ENCODE data around the gene ANO3. TPM values are rescaled to one million over a fixed set of nuclear protein-coding genes. Genes with fewer than 3 reads are reported as not detected.

The ANO3 gene
- total and polyA plus RNA-seq, 2 of the 4 experiments (the other 2 are of a cell fraction): 0.02 to 0.18 TPM

DNA sequence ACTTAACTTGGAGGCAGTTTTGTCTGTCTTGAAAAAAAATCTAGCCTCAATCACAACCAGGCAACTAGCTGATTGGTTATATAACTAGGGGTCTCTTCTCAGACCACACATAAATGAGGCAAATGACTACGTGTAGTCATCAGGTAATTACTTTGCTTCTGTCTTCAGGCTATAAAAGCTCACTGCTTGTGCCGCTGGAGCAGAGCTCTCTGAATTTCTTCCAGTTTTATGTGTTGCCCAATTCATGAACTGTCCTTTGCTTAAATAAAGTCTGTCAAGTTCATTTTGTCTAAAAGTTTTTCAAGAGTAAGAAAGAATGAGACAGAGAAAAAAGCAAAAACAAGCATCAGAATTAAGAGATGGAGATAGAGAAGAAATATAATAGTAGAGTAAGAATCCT is 146.8 kb downstream of the ANO3 start:
- ChIA-PET POLR2A (ENCODE audit: unreplicated experiment) (no interaction called here), CTCF (no interaction called here)
- Histone ChIP-seq H3K9me3 (ENCODE audit: control insufficient read depth, insufficient read depth, low read length) (no peaks in the 10 kb centered on the region), H3K14ac (replicated peaks; ENCODE audit: low read depth, low read length) (no peak overlapping the region), H3K18ac (ENCODE audit: low read depth, low read length) (no peak overlapping the region), H2BK5ac (ENCODE audit: low read depth, low read length, poor library complexity, severe bottlenecking) (no peak overlapping the region), H3K4me1 (ENCODE audit: control insufficient read depth, insufficient read depth, low read length) (no peaks in the 10 kb centered on the region), H4K5ac (ENCODE audit: low read depth, low read length) (no peak overlapping the region), H2BK20ac (ENCODE audit: low read depth, low read length) (no peak overlapping the region), H4K20me1 (ENCODE audit: insufficient read depth, low read length) (no peaks in the 10 kb centered on the region), H3K4me3 (ENCODE audit: insufficient read depth, low read depth, low read length) (no peak overlapping the region), H2BK120ac (ENCODE audit: low read depth, low read length) (no peak overlapping the region), H3K56ac (ENCODE audit: extremely low read depth, insufficient read depth, low read length) (no peak overlapping the region), H3K79me1 (ENCODE audit: low read depth in 1 of 2, low read length in 2 of 2) (no peaks in the 10 kb centered on the region), H2AFZ (replicated peaks; ENCODE audit: low read length, poor library complexity) (no peak overlapping the region), H4K8ac (ENCODE audit: low read depth in 2 of 2, low read length in 2 of 2) (no peak overlapping the region), H3K27ac (ENCODE audit: insufficient read depth, low read length) (no peak overlapping the region), H2BK15ac (ENCODE audit: low read depth, low read length) (no peak overlapping the region), H3K27me3 (ENCODE audit: control insufficient read depth, insufficient read depth, low read length) (no peaks in the 10 kb centered on the region), H4K91ac (ENCODE audit: insufficient read depth, low read depth, low read length) (no peak overlapping the region), H3K23ac (ENCODE audit: low read depth, low read length) (no peak overlapping the region), H2AK9ac (replicated peaks; ENCODE audit: low read depth, low read length, poor library complexity) (no peak overlapping the region), H3K4ac (ENCODE audit: low read depth, low read length) (no peak overlapping the region), H3K9me1 (ENCODE audit: insufficient read depth, low read length) (no peaks in the 10 kb centered on the region), H3K9ac (ENCODE audit: low read depth, low read length) (no peak overlapping the region), H2AK5ac (ENCODE audit: low read depth, low read length) (no peak overlapping the region), H3K4me2 (ENCODE audit: low read depth, low read length) (no peak overlapping the region), H3K36me3 (ENCODE audit: control insufficient read depth, insufficient read depth, low read length) (no peaks in the 10 kb centered on the region)
- ATAC-seq (ENCODE audit: low read depth) (no peak), DNase-seq (no peak)
- no CpG with 5 or more reads among the region's 2 CpGs for WGBS, 2 experiments (ENCODE audit: extremely low coverage in 2 of 2, insufficient read length in 1 of 2)
- TF ChIP-seq BHLHE40 (IDR thresholded peaks at IDR 0.05; ENCODE audit: low read depth, low read length) (no peak), SMC3 (IDR thresholded peaks at IDR 0.05; ENCODE audit: low read depth, low read length) (no peak), CEBPB (IDR thresholded peaks at IDR 0.05; ENCODE audit: low read depth, low read length) (no peak), MAZ (IDR thresholded peaks at IDR 0.05; ENCODE audit: borderline replicate concordance, low read depth, low read length) (no peak), MXI1 (IDR thresholded peaks at IDR 0.05; ENCODE audit: borderline replicate concordance, low read depth, low read length) (no peak), POLR2A (IDR thresholded peaks at IDR 0.05; ENCODE audit: low read depth, low read length) (no peak), RCOR1 (IDR thresholded peaks at IDR 0.05; ENCODE audit: insufficient replicate concordance, low read length) (no peak), ELK1 (IDR thresholded peaks at IDR 0.05; ENCODE audit: borderline replicate concordance, low read depth, low read length) (no peak), NFE2L2 (IDR thresholded peaks at IDR 0.05; ENCODE audit: low read depth, low read length) (no peak), CTCF (conservative IDR thresholded peaks at IDR 0.05; ENCODE audit: low read depth, low read length) (no peak), FOS (IDR thresholded peaks at IDR 0.05; ENCODE audit: low read depth, low read length) (no peak), RAD21 (IDR thresholded peaks at IDR 0.05; ENCODE audit: low read length) (no peak), CHD1 (IDR thresholded peaks at IDR 0.05; ENCODE audit: low read depth, low read length) (no peak), RFX5 (IDR thresholded peaks at IDR 0.05; ENCODE audit: low read depth, low read length) (no peak), MAFK (IDR thresholded peaks at IDR 0.05; ENCODE audit: low read depth, low read length) (no peak)
- TF ChIP-seq, protein P1, sequence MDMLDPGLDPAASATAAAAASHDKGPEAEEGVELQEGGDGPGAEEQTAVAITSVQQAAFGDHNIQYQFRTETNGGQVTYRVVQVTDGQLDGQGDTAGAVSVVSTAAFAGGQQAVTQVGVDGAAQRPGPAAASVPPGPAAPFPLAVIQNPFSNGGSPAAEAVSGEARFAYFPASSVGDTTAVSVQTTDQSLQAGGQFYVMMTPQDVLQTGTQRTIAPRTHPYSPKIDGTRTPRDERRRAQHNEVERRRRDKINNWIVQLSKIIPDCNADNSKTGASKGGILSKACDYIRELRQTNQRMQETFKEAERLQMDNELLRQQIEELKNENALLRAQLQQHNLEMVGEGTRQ (IDR thresholded peaks at IDR 0.05; ENCODE audit: low read depth, low read length): no peak
- in situ Hi-C loops (cut with MboI; ENCODE audit: low sequenced_read_pairs): no loop called here
- no TSS peak for BruUV-seq (replicated peaks)
- intact Hi-C loops (cut with micrococcal nuclease): no loop called here
- dilution Hi-C loops (cut with HindIII; ENCODE audit: low sequenced_read_pairs, unreplicated experiment): no loop called here
